ENCODE measurements around the gene ZNF14. TPM values are rescaled to one million over a fixed set of nuclear protein-coding genes. Genes with fewer than 3 reads are reported as not detected.

Gene ZNF14
- total and polyA plus RNA-seq, 2 of the 13 experiments (the other 11 are each of a cell fraction or from before 2014, with no cell fraction given) = 1.9 to 6.2 TPM

DNA sequence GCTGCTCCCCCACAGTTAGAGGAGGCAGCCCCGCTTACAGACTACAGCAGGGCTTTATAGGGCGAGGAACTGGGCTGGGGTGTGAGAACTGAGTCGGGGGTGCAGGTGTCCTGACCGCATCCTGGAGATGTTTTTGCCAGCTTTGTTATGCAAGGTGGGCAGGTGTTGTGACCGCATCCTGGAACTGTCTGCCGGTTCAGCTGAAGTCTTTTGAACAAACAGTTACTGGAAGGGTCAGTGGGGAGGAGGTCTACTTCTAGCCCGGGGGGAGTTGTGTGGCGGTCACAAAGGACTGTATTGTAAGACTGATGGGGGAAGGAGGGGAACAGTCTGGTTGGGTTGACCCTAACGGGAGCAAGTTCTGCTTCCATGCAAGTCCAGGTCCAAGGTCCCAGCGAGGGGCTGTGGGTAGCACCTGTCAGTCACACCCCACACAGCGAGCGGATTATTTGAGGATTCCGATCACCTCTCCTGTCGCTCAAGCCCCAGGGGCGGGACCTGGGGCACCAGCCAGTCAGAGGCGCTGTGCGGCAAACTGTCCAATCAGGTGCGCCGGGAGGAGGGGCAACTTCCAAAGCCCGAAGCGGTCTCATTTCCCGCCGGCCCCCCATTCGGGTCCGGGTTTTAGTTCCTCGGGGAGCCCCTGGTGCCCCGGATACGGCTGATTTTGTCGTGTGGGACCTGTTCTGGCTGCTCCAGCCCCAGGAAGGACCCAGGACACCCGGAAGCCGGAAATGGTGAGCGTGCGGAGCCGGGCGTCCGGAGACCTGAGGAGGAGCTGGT, 64.5 kb downstream of the ZNF14 start, which contains the start of gene ZNF101 (continued):
- TF ChIP-seq NFKBIZ (CRISPR knock-in tag; IDR thresholded peaks at IDR 0.05) (peak; percentile 78), ZNF660 (CRISPR knock-in tag; IDR thresholded peaks at IDR 0.05; ENCODE audit: borderline replicate concordance, low read depth) (no peak), AGO1 (IDR thresholded peaks at IDR 0.05; ENCODE audit: low read depth, low read length, poor library complexity, severe bottlenecking) (no peak), PHF20 (CRISPR knock-in tag; IDR thresholded peaks at IDR 0.05) (peak; percentile 32), PHF5A (CRISPR knock-in tag; IDR thresholded peaks at IDR 0.05; ENCODE audit: low read depth, unreplicated experiment) (peak; percentile 34), ZSCAN12 (CRISPR knock-in tag; IDR thresholded peaks at IDR 0.05) (no peak), ZNF672 (CRISPR knock-in tag; IDR thresholded peaks at IDR 0.05) (no peak), FOXM1 (CRISPR knock-in tag; IDR thresholded peaks at IDR 0.05) (no peak), ARNT2 (CRISPR knock-in tag; IDR thresholded peaks at IDR 0.05; ENCODE audit: low read depth) (no peak; the same call in 1 of the 2 replicates), ZNF256 (CRISPR knock-in tag; conservative IDR thresholded peaks at IDR 0.05) (no peak), ZNF207 (IDR thresholded peaks at IDR 0.05; ENCODE audit: borderline replicate concordance) (no peak), MEIS1 (CRISPR knock-in tag; IDR thresholded peaks at IDR 0.05; ENCODE audit: borderline replicate concordance) (peak; percentile 96; the same call in 1 of the 2 replicates), MZF1 (CRISPR knock-in tag; IDR thresholded peaks at IDR 0.05; ENCODE audit: borderline replicate concordance) (no peak), ZNF354B (CRISPR knock-in tag; IDR thresholded peaks at IDR 0.05) (no peak), IRF2 (CRISPR knock-in tag; IDR thresholded peaks at IDR 0.05) (0 out of 2 replicates have a peak, but pooled peaks have one; percentile 39), RELA (CRISPR knock-in tag; IDR thresholded peaks at IDR 0.05) (no peak)
- TF ChIP-seq, protein P1, sequence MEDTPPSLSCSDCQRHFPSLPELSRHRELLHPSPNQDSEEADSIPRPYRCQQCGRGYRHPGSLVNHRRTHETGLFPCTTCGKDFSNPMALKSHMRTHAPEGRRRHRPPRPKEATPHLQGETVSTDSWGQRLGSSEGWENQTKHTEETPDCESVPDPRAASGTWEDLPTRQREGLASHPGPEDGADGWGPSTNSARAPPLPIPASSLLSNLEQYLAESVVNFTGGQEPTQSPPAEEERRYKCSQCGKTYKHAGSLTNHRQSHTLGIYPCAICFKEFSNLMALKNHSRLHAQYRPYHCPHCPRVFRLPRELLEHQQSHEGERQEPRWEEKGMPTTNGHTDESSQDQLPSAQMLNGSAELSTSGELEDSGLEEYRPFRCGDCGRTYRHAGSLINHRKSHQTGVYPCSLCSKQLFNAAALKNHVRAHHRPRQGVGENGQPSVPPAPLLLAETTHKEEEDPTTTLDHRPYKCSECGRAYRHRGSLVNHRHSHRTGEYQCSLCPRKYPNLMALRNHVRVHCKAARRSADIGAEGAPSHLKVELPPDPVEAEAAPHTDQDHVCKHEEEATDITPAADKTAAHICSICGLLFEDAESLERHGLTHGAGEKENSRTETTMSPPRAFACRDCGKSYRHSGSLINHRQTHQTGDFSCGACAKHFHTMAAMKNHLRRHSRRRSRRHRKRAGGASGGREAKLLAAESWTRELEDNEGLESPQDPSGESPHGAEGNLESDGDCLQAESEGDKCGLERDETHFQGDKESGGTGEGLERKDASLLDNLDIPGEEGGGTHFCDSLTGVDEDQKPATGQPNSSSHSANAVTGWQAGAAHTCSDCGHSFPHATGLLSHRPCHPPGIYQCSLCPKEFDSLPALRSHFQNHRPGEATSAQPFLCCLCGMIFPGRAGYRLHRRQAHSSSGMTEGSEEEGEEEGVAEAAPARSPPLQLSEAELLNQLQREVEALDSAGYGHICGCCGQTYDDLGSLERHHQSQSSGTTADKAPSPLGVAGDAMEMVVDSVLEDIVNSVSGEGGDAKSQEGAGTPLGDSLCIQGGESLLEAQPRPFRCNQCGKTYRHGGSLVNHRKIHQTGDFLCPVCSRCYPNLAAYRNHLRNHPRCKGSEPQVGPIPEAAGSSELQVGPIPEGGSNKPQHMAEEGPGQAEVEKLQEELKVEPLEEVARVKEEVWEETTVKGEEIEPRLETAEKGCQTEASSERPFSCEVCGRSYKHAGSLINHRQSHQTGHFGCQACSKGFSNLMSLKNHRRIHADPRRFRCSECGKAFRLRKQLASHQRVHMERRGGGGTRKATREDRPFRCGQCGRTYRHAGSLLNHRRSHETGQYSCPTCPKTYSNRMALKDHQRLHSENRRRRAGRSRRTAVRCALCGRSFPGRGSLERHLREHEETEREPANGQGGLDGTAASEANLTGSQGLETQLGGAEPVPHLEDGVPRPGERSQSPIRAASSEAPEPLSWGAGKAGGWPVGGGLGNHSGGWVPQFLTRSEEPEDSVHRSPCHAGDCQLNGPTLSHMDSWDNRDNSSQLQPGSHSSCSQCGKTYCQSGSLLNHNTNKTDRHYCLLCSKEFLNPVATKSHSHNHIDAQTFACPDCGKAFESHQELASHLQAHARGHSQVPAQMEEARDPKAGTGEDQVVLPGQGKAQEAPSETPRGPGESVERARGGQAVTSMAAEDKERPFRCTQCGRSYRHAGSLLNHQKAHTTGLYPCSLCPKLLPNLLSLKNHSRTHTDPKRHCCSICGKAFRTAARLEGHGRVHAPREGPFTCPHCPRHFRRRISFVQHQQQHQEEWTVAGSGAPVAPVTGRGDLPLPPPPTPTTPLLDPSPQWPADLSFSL (CRISPR knock-in tag; IDR thresholded peaks at IDR 0.05) = no peak; the same call in 1 of the 2 replicates
- TF ChIP-seq, protein P2, sequence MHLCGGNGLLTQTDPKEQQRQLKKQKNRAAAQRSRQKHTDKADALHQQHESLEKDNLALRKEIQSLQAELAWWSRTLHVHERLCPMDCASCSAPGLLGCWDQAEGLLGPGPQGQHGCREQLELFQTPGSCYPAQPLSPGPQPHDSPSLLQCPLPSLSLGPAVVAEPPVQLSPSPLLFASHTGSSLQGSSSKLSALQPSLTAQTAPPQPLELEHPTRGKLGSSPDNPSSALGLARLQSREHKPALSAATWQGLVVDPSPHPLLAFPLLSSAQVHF (CRISPR knock-in tag; IDR thresholded peaks at IDR 0.05) = no peak
- TF ChIP-seq, protein P3, sequence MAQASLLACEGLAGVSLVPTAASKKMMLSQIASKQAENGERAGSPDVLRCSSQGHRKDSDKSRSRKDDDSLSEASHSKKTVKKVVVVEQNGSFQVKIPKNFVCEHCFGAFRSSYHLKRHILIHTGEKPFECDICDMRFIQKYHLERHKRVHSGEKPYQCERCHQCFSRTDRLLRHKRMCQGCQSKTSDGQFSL (CRISPR knock-in tag; IDR thresholded peaks at IDR 0.05) = peak; percentile 18; the same call in 1 of the 2 replicates
- TF ChIP-seq, protein P4, sequence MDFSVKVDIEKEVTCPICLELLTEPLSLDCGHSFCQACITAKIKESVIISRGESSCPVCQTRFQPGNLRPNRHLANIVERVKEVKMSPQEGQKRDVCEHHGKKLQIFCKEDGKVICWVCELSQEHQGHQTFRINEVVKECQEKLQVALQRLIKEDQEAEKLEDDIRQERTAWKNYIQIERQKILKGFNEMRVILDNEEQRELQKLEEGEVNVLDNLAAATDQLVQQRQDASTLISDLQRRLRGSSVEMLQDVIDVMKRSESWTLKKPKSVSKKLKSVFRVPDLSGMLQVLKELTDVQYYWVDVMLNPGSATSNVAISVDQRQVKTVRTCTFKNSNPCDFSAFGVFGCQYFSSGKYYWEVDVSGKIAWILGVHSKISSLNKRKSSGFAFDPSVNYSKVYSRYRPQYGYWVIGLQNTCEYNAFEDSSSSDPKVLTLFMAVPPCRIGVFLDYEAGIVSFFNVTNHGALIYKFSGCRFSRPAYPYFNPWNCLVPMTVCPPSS (IDR thresholded peaks at IDR 0.05) = no peak
- TF ChIP-seq, protein P5, sequence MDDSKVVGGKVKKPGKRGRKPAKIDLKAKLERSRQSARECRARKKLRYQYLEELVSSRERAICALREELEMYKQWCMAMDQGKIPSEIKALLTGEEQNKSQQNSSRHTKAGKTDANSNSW (CRISPR knock-in tag; IDR thresholded peaks at IDR 0.05; ENCODE audit: borderline replicate concordance) = no peak
